ENCODE results near the gene ANKS3.

Gene ANKS3

GRCh38 chr16:4684058-4684715 lies 49.9 kb downstream of the ANKS3 start:
- no peak for ATAC-seq

- ATAC-seq = no peak
These were observed 50.6 kb downstream of the ANKS3 start for GRCh38 chr16:4683255-4684057.

DNA sequence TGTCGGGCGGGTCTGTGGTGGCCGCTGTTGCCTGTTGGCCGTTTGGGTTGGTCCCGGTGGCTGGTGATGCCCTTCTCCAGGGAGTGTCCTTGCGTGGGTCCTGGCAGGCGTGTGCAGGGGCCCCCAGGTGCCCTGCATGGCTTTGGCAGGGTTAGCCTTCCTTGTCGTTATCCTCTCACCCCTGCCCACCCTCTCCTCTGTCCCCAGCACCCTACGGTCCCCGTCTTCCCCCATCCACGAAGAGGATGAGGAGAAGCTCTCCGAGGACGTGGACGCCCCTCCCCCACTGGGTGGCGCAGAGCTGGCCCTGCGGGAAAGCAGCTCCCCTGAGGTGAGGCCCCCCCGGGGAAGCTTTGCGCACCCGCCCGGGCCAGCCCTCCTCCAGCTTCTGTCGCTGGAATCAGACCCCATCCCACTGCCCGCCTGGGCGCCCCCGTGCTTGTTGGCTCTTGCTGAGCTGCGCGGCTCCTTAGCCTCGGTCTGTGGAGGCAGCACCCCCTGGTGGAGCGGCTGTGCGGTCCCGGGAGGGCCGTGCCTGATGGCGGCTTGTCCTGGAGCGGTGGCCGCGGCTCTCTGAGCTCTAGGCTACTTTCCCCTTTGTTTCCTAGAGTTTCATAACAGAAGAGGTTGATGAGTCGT lies 51.3 kb downstream of the ANKS3 start:
- ATAC-seq = no peak

DNA sequence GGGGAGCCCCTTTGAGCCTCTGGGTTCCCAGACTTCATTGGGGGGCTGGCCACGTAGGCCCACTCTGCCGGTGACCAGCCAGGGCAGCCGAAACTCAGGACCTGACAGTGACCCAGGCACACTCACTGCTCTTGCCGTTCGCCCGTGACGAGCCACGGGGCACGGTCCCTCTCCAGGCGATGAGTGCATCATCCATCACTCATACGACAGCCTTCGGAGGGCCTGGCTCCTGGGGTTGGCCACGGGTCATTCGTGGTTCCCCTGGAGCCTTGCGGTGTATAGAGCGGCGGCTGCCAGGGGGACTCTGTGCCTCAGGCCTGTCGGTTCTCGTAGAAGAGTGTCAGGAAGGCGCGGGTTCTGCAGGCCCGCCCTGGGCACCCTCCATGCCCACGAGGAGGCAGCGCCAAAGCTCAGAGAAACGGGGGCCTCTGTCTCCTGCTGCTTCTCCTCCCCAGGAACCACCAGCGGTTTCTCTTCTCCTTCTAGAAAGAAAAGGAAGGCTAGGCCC lies 51.9 kb downstream of the ANKS3 start:
- ATAC-seq = no peak

DNA sequence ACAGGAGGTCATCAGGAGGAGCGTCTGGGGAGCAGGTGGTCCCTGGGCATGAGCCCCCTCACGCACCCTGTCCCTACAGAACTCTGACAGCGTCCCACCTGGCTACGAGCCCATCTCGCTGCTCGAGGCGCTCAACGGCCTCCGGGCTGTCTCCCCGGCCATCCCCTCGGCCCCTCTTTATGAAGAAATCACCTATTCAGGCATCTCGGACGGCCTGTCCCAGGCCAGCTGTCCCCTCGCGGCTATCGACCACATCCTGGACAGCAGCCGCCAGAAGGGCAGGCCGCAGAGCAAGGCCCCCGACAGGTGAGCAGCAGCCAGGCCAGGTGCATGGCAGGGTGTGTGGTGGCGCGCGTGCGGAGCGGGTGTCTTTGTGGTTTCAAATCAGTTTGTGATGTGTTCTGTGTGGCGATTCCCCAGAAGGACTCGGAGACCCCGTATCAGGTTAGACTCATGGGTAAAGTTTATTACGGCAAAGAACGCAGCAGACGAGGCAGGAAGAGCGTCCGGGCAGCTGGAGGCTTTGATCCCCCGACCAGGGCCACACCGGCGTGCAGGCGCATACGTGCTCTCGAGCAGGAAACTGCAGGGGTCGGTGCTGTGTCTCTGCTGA lies 52.5 kb downstream of the ANKS3 start:
- ATAC-seq = no peak

GRCh38 chr16:4680673-4681470 lies 53.2 kb downstream of the ANKS3 start:
- ATAC-seq = no peak

GRCh38 chr16:4679850-4680636 lies 54.0 kb downstream of the ANKS3 start:
- no peak for ATAC-seq

GRCh38 chr16:4679156-4679849 lies 54.8 kb downstream of the ANKS3 start:
- no peak for ATAC-seq

- ATAC-seq = no peak
These were observed 55.5 kb downstream of the ANKS3 start for GRCh38 chr16:4678596-4678995.

GRCh38 chr16:4677994-4678393 lies 56.1 kb downstream of the ANKS3 start:
- ATAC-seq = no peak

GRCh38 chr16:4677390-4677789 lies 56.7 kb downstream of the ANKS3 start:
- ATAC-seq = no peak

DNA sequence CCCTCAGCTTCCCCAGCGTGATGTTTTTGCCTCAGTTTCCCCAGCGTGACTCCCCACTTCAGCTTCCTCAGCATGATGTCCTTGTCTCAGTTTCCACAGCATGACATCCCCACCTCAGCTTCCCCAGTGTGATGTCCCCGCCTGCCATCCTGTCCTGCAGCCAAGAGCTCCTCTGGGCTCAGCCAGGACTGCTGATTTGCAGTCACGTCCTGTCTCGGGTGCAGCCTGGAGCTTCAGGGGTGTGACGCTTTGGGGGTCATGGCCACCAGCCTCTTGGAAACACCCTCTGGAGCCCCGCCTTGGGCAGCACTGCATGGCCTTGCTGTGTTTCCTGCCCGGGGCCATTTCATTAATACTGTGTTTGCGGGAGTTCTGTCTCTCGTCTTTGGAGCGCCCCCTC lies 57.2 kb downstream of the ANKS3 start:
- ATAC-seq = no peak

DNA sequence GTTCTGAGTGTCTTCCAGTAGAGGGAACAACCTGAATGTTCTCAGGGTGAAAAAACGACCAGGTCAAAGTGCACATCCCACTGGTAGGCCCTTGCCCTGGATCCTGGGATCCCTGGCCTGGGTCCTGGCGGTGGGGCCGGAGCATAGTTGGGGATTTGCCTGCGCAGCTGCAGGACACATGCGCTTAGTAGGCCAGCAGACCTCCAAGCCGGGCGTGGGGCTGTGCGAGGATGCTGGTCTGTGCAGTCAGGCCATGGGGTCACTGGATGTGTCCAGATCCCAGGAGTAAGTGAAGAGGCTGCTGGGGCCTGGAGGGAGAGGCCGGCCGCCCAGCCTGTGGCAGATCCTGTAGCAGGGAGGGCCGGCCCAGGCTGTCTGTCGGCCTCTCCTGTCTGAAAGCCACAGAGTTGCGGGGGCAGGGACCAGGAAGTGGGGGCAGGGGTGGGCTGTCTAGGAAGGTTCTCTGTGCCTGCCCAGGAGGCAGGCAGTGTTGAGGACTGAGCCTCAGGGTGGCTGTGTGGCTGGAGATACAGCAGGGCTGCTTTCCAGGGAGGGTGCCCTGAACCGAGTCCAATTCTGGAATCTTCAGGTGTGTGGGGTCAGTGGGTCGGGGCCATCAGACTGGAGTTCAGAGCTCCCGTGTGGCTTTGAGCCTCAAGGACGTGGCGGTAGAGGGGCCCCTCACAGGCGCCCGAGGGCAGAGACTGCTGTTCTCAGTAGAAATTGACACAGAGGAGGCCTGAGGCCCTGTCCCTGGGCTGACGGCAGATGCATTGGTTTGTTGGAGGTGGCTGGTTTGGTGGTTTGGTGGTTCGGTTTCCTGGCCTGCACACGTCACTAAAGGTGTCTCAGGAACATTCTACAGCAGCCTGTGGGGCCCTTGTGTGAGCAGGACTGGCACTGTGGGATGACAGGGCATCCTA lies 57.9 kb downstream of the ANKS3 start:
- ATAC-seq = peak; percentile 77 to 85

DNA sequence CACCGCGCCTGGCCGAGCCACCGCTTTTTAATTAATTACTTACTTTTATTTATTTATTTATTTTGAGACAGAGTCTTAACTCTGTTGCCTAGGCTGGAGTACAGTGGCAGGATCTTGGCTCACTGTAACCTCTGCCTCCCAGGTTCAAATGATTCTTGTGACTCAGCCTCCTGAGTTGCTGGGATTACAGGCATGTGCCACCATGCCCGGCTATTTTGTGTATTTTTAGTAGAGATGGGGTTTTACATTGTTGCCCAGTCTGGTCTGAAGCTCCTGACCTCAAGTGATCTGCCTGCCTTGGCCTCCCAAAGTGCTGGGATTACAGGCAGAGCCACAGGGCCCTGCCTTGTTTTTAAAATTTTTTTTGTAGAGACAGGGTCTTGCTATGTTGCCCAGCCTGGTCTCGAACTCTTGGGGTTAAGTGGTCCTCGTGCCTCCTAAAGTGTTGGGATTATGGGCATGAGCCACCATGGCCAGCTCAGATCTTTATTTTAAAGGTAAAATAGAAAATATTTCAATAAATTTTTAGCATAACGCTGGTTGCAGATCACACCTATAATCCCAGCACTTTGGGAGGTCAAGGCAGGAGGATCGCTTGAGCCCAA lies 59.0 kb downstream of the ANKS3 start:
- ATAC-seq = no peak

DNA sequence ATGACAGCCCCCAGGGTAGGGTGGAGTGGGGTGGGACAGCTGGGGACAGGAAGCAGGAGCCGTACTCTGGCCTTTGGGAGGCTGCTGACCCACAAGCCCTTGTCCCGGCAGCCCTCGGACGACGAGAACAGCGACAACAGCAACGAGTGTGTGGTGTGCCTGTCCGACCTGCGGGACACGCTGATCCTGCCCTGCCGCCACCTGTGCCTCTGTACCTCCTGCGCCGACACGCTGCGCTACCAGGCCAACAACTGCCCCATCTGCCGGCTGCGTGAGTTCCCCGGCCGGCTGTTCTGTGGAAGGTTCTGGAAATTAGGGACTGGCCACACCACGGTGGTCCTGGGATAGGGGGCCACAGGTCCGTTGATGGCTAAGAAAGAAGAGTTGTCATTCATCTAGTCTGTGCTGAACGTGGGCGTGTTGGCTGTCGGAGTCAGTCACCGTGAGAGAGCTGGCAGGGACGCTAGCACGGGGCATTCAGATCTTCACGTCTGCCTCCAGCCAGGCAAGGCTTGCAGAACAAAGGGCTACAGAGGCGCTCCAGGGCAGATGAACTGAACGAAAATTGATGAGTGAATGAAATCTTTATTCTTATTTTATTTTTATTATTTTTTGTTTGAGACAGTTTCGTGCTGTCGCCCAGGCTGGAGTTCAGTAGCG lies 60.6 kb downstream of the ANKS3 start:
- ATAC-seq = no peak

- ATAC-seq = no peak
These were observed 65.6 kb downstream of the ANKS3 start for GRCh38 chr16:4668313-4668960.

DNA sequence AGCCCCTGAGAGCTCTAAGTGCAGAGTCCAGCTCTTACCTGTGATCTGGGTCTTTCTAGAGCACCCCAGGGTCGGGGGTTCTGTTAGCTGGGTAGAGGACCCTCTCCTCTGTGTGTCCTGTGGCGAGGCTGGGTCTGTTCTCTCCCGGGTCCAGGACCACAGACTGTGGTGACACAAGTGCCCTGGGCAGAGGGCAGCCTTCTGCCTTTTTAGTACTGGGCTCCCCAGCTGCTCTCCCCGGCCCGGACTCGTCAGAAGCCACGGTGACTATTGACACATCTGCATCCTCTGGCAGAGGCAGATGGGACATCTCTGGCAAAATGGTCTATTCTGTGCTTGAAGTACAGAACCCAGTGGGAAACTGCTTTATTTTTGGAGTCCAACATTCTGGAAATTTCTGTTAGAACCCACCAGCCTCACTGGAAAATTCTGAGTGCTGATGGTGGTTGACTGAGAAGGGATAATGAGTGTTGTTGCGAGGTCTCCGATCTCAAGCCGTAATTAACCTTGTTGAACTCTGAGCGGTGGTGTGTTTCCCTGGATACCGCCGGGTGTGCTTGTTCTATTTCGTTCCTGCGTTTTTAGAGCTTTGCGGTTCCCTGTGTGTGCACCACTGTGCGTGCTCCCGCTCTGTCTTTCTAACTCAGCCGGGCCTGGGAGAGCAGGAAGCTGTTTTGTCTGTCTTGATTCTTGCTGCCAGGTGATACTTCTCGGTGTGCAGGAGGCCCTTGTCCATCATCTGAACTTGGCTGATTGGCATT lies 66.7 kb downstream of the ANKS3 start:
- no peak for ATAC-seq

Measured in activated CD4-positive, CD25-positive, alpha-beta regulatory T cell treated with anti-CD3 and anti-CD28 coated beads, Interleukin-2, amount 50 U/mL, for 24 hours (primary cell).